CD1c-positive myeloid dendritic cell (primary cell): ENCODE data around the gene KRTAP4-8.
A peak's percentile ranks its signal among the peaks of the same experiment; 100 is the strongest.
"Not testable (repeated sequence)": the region's sequence is repeated elsewhere in the genome, so short reads cannot be mapped to it uniquely, and the experiment has no call there.

ENCODE experiments used
- DNase-seq: peaks from one replicate; pipeline ENCODE4 v3.0.0-alpha.2; 2016; ENCODE audit errors: extremely low spot score

KRTAP4-8 gene

GRCh38 chr17:41098042-41098441 lies at the start of gene KRTAP4-8:
Gene KRTAP4-8, minus strand, starts transcription at chr17:41098142. Its CDS starts 58 bp downstream, at chr17:41098084.
- DNase-seq, result no peak

DNA sequence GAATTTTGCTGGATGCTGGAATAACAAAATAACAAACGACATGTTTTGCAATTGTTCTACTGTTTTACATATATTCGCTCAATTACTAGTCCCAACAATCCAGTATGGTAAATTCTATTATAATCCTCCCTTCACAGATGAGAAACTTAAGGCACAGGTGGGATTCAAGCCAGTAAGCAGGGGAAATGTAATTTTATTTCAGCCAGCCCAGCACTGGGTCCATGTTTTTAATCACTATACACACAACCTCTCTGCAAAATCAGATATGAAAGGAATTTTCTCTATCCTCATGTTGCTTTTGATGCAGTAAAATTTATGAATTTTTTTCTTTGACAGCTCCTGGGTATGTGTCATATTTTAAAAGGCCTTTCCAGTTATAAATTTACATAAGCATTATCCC lies 47.3 kb upstream of the KRTAP4-8 start:
- DNase-seq, result no peak

DNA sequence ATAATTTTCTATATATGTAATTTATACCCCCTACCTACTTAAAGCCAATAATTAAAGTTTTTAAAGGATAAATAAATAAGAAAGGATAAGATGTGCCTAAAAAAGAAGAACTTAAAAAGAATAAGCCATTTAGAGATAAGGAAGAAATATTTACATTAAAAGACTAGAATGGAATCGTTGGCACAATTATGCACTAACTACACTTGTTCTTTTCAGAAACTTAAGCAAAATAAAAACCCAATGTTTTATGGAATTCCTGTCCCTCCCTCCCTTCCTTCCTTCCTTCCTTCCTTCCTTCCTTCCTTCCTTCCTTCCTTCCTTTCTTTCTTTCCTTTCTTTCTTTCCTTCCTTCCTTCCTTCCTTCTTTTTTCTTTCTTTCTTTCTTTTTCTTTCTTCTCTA lies 46.9 kb upstream of the KRTAP4-8 start:
- no peak for DNase-seq

DNA sequence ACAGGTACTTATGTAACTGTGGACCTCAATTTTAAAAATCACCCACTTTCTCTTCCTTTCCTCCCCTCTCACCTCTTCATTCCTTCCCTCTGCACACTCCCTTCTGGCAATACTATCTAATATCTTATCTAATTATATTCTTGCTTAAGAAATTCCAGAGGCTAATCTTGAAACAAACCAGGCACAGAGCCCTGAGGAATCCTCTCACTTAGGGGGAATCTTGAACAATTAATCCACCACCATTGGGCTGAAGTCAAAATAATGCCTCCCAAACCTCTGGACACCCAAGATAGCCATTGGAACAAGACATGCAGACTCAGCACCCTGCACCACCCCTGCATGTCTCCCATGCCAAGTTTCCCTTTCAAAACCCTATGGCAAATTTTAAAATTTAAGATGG lies 43.4 kb upstream of the KRTAP4-8 start:
- no peak for DNase-seq

DNA sequence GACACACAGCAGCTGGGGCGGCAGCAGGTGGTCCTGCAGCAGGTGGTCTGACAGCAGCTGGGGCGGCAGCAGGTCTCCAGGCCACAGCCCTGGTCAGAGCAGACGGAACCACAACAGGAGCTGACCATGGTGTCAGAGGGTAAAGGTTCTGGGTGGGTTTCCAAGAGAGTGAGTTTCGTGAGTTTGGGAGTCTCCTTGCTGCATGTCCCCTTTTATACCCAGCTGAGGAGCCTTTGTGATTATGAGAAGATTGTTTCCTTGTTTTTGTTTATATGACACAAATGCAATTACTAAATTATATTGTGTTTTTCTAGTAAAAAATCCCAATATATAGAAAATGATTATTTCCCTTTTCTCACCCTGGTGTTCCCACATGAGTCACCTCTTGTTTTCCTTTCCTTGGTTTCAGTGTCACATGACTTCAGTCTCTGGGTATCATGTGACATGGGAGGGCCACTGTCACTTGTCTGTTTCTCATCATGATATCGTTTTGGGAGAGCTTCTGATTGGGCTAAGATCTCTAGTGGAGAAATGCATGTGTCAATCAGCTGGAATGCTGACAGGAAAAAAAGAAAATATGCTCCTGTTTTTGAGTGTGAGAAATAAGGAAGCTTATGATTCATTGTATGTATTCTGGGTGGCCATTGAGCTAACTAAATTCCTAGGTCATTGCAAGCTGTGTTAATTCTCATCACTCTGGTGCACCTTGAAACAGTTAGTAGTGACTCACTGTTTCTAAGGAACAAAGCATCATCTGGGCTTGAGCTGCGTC lies 42.6 kb upstream of the KRTAP4-8 start, which contains the start of gene KRTAP4-6:
Gene KRTAP4-6, minus strand, starts transcription at position 185 of the 772 bp plus-strand sequence. Its CDS starts 57 bp downstream, at position 128.
- peak; percentile 20 for DNase-seq

- DNase-seq, result not testable (repeated sequence)
These were observed 41.9 kb upstream of the KRTAP4-8 start for GRCh38 chr17:41139865-41140264.

GRCh38 chr17:41133880-41134735 lies 36.2 kb upstream of the KRTAP4-8 start:
- no peak for DNase-seq

- DNase-seq, result peak; percentile 8
These were observed 34.0 kb upstream of the KRTAP4-8 start for GRCh38 chr17:41131979-41132378.

DNA sequence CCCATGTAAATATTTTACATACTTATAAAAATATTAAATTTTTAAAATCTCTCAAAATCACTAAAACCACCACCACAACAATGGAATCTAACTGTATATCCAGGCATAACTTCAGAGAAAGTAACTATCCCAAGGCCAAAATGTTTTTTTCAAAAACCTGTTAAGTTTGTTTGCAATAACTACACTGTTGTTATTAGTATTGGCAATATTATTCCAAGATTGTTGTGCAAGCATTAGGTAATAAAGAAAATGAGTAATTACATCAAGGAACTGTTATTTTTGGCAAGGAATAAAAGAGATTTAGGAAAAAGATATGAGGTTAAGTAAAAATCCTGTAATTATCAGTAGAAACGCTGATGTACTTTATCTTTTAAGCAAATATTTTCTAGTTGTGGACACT lies 29.4 kb upstream of the KRTAP4-8 start:
- DNase-seq, result no peak

- no peak for DNase-seq
These were observed 28.5 kb upstream of the KRTAP4-8 start for GRCh38 chr17:41126412-41126811.

DNA sequence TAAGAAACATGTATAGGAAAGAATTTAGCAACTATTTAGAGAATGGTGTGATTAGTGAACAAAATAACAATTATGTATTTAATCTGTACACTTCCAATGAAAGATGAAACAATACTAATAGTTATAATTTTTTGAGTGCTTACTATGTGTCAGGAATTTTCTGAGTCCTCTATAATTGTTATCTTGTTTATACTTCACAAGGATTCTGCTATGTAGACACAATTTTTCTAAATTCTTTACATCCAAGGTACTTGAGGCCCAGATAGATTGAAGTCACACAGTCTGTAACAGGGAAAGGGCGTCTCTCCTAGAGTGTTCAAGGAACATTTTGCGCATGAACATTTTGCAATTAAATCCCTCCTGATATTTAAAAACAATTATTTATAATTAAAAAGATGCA lies 27.1 kb upstream of the KRTAP4-8 start:
- no peak for DNase-seq

GRCh38 chr17:41123991-41124371 lies 26.0 kb upstream of the KRTAP4-8 start, which contains the start of gene KRTAP4-12:
Gene KRTAP4-12, minus strand, starts transcription at chr17:41124182. Its CDS starts 60 bp downstream, at chr17:41124122.
- not testable (repeated sequence) for DNase-seq

- not testable (repeated sequence) for DNase-seq
These were observed 25.5 kb upstream of the KRTAP4-8 start for GRCh38 chr17:41123292-41123990.

GRCh38 chr17:41121742-41122141 lies 23.8 kb upstream of the KRTAP4-8 start:
- DNase-seq, result no peak

GRCh38 chr17:41119696-41120690 lies 22.1 kb upstream of the KRTAP4-8 start:
- peak; percentile 25 for DNase-seq

GRCh38 chr17:41118721-41119120 lies 20.8 kb upstream of the KRTAP4-8 start:
- no peak for DNase-seq

DNA sequence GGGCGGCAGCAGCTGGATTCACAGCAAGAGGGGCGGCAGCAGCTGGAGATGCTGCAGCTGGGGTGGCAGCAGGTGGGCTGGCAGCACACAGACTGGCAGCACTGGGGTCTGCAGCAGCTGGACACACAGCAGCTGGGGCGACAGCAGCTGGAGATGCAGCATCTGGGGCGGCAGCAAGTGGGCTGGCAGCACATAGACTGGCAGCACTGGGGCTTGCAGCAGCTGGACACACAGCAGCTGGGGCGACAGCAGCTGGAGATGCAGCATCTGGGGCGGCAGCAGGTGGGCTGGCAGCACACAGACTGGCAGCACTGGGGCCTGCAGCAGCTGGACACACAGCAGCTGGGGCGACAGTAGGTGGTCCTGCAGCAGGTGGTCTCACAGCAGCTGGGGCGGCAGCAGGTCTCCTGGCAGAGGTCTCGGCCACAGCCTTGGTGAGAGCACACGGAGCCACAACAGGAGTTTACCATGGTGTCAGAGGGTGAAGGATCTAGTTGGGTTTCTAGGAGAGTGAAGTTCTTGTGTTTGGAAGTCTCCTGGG lies 20.0 kb upstream of the KRTAP4-8 start, which contains the start of gene KRTAP4-11:
Gene KRTAP4-11, minus strand, starts transcription at position 528 of the 541 bp plus-strand sequence. Its CDS starts 58 bp downstream, at position 470.
- not testable (repeated sequence) for DNase-seq

- DNase-seq, result no peak
These were observed 18.4 kb upstream of the KRTAP4-8 start for GRCh38 chr17:41116297-41116696.

GRCh38 chr17:41111151-41111885 lies 13.4 kb upstream of the KRTAP4-8 start:
- DNase-seq, result no peak
